H1 (cell line): ENCODE results near the gene ZBTB7B. TPM values are rescaled to one million over a fixed set of nuclear protein-coding genes. Genes with fewer than 3 reads are reported as not detected.

ENCODE experiments used
- CTCF ChIA-PET: fragments of 300-600 bp; sonication (Branson Sonifier 250); formaldehyde crosslinking; loops from one replicate; lab custom pipeline; 2021; ENCODE audit not compliant: partially characterized antibody; lab: Charles Lee
- POLR2A ChIA-PET: fragments of 300-600 bp; sonication (Branson Sonifier 250); formaldehyde crosslinking; loops from one replicate; lab custom pipeline; 2021; ENCODE audit warnings: inconsistent platforms; ENCODE audit not compliant: partially characterized antibody; lab: Charles Lee
- DNase-seq, 2 experiments: peaks; one replicate each; pipeline versions ENCODE4 v3.0.0 to v3.0.0-alpha.2; 2010 to 2022; ENCODE audit warnings: low spot score in 2 of 2, low read depth in 1 of 2, mixed read lengths in 1 of 2
- FAIRE-seq: peaks from 2 replicates; lab custom pipeline; 2011; peaks lifted over from hg19 to GRCh38; lab: Jason Lieb, UNC
- H2AFZ ChIP-seq: 2 replicates; pipeline ENCODE4 v1.8.1; 2012; ENCODE audit warnings: low read length, inconsistent platforms
- H2AK5ac ChIP-seq: 2 replicates; pipeline ENCODE4 v1.6.1; 2013; ENCODE audit warnings: low read depth, low read length
- H2BK120ac ChIP-seq: replicated peaks from 2 replicates; pipeline ENCODE3; 2013; ENCODE audit warnings: low read depth, low read length, inconsistent platforms
- H2BK12ac ChIP-seq: 2 replicates; pipeline ENCODE4 v1.6.1; 2013; ENCODE audit warnings: low read depth, low read length
- H2BK15ac ChIP-seq: 2 replicates; pipeline ENCODE4 v1.6.1; 2013; ENCODE audit warnings: low read length
- H2BK20ac ChIP-seq: 2 replicates; pipeline ENCODE4 v1.6.1; 2013; ENCODE audit warnings: low read length
- H2BK5ac ChIP-seq: 2 replicates; pipeline ENCODE4 v1.6.1; 2013; ENCODE audit warnings: low read depth, low read length
- H3K14ac ChIP-seq: 2 replicates; pipeline ENCODE4 v1.6.1; 2013; ENCODE audit warnings: inconsistent platforms; ENCODE audit not compliant: insufficient read length
- H3K18ac ChIP-seq: 2 replicates; pipeline ENCODE4 v1.6.1; 2013; ENCODE audit warnings: low read length; ENCODE audit errors: extremely low read depth
- H3K23ac ChIP-seq: 2 replicates; pipeline ENCODE4 v1.6.1; 2013; ENCODE audit warnings: inconsistent platforms; ENCODE audit not compliant: insufficient read length
- H3K23me2 ChIP-seq: 2 replicates; pipeline ENCODE4 v1.6.1; 2013; ENCODE audit warnings: low read depth, low read length
- H3K27ac ChIP-seq: 2 replicates; pipeline ENCODE4 v1.6.1; 2011; ENCODE audit warnings: low read depth, low read length, inconsistent platforms
- H3K27me3 ChIP-seq, 4 experiments: replicated peaks in 1 of 4; 1 replicate in 1 of 4; 2 replicates in 3 of 4; pipeline versions ENCODE4 v1.6.1 to v1.8.1; 2011 to 2013; ENCODE audit warnings: low read length in 3 of 4, mild to moderate bottlenecking in 3 of 4, inconsistent platforms in 2 of 4, mixed read lengths in 2 of 4, moderate library complexity in 1 of 4; ENCODE audit not compliant: control insufficient read depth in 3 of 4, insufficient read depth in 3 of 4; ENCODE audit errors: extremely low read depth in 1 of 4
- H3K36me3 ChIP-seq, 4 experiments: 2 replicates each; pipeline versions ENCODE4 v1.6.1 to v1.8.1; 2011 to 2013; ENCODE audit warnings: mild to moderate bottlenecking in 4 of 4, low read length in 3 of 4, moderate library complexity in 2 of 4, control low read depth in 1 of 4, inconsistent platforms in 1 of 4; ENCODE audit not compliant: insufficient read depth in 4 of 4, control insufficient read depth in 2 of 4
- H3K4ac ChIP-seq: replicated peaks from 2 replicates; pipeline ENCODE3; 2013; ENCODE audit warnings: low read length, low read depth, mixed read lengths, inconsistent platforms; ENCODE audit not compliant: insufficient read length
- H3K4me1 ChIP-seq, 4 experiments: replicated peaks in 1 of 4; 1 replicate in 1 of 4; 2 replicates in 3 of 4; pipeline versions ENCODE4 v1.6.1 to v1.8.1; 2011 to 2013; ENCODE audit warnings: low read length in 3 of 4, inconsistent platforms in 2 of 4, mixed read lengths in 1 of 4; ENCODE audit not compliant: insufficient read depth in 4 of 4, control insufficient read depth in 3 of 4
- H3K4me2 ChIP-seq, 2 experiments: 2 replicates each; pipeline versions ENCODE4 v1.6.1 to v1.8.1; 2011 to 2013; ENCODE audit warnings: low read depth in 2 of 2, low read length in 2 of 2, control low read depth in 1 of 2, inconsistent platforms in 1 of 2, mild to moderate bottlenecking in 1 of 2; ENCODE audit not compliant: insufficient read depth in 1 of 2
- H3K4me3 ChIP-seq, 4 experiments: fragments of 200-600, 300-600 bp in 1 of 4; sonication (generic), shearing (Covaris generic), sonication (Bioruptor Twin) in 1 of 4; 2 replicates each; pipeline versions ENCODE4 v1.5.1 to v1.8.1; 2011 to 2016; ENCODE audit warnings: low read length in 4 of 4, low read depth in 3 of 4, control low read depth in 2 of 4, inconsistent platforms in 2 of 4, mild to moderate bottlenecking in 2 of 4, mixed read lengths in 1 of 4, moderate library complexity in 1 of 4; ENCODE audit not compliant: insufficient read depth in 2 of 4; ENCODE audit errors: extremely low read depth in 1 of 4
- H3K56ac ChIP-seq: replicated peaks from 2 replicates; pipeline ENCODE3; 2013; ENCODE audit warnings: low read depth, mild to moderate bottlenecking, mixed read lengths, low read length, inconsistent platforms; ENCODE audit not compliant: insufficient read length
- H3K79me1 ChIP-seq: 2 replicates; pipeline ENCODE4 v1.6.1; 2013; ENCODE audit warnings: low read depth, low read length, control low read depth
- H3K79me2 ChIP-seq, 2 experiments: 2 replicates each; pipeline versions ENCODE4 v1.6.1 to v1.8.1; 2012 to 2013; ENCODE audit warnings: low read length in 2 of 2, mild to moderate bottlenecking in 2 of 2, inconsistent platforms in 1 of 2; ENCODE audit not compliant: insufficient read depth in 2 of 2, control insufficient read depth in 1 of 2
- H3K9ac ChIP-seq, 4 experiments: replicated peaks in 1 of 4; 1 replicate in 1 of 4; 2 replicates in 3 of 4; pipeline versions ENCODE4 v1.6.1 to v1.8.1; 2011 to 2013; ENCODE audit warnings: low read depth in 3 of 4, low read length in 3 of 4, control low read depth in 2 of 4, mild to moderate bottlenecking in 2 of 4, moderate library complexity in 2 of 4, inconsistent platforms in 1 of 4; ENCODE audit errors: extremely low read depth in 1 of 4
- H3K9me3 ChIP-seq, 2 experiments: 2 replicates each; pipeline versions ENCODE4 v1.6.1 to v1.8.1; 2012 to 2013; ENCODE audit warnings: mild to moderate bottlenecking in 2 of 2, moderate library complexity in 2 of 2, control low read depth in 1 of 2, inconsistent platforms in 1 of 2, low read depth in 1 of 2, low read length in 1 of 2, mixed read lengths in 1 of 2; ENCODE audit not compliant: insufficient read depth in 2 of 2
- H4K20me1 ChIP-seq, 2 experiments: replicated peaks in 1 of 2; 2 replicates each; pipeline versions ENCODE3 to v1.8.1; 2011 to 2013; ENCODE audit warnings: inconsistent platforms in 2 of 2, low read length in 2 of 2, mild to moderate bottlenecking in 1 of 2; ENCODE audit not compliant: insufficient read depth in 2 of 2, control insufficient read depth in 1 of 2
- H4K5ac ChIP-seq: 2 replicates; pipeline ENCODE4 v1.6.1; 2013; ENCODE audit warnings: low read length, low read depth, mixed read lengths, inconsistent platforms; ENCODE audit not compliant: insufficient read length
- H4K8ac ChIP-seq: 2 replicates; pipeline ENCODE4 v1.8.0; 2013; ENCODE audit warnings: mild to moderate bottlenecking, moderate library complexity, low read length, inconsistent platforms; ENCODE audit not compliant: insufficient read depth; ENCODE audit errors: extremely low read depth
- H4K91ac ChIP-seq: replicated peaks from 2 replicates; pipeline ENCODE3; 2013; ENCODE audit warnings: low read length, mixed read lengths, inconsistent platforms; ENCODE audit not compliant: insufficient read length
- HDAC6 ChIP-seq: IDR thresholded peaks from one replicate; pipeline ENCODE4 v1.7.1; 2012; ENCODE audit warnings: low read depth, mild to moderate bottlenecking, inconsistent platforms, low read length, moderate library complexity
- KDM4A ChIP-seq: IDR thresholded peaks from one replicate; pipeline ENCODE4 v1.7.1; 2012; ENCODE audit warnings: low read depth, mild to moderate bottlenecking, moderate library complexity, low read length, inconsistent platforms; ENCODE audit not compliant: severe bottlenecking
- POLR2AphosphoS5 ChIP-seq: IDR thresholded peaks from 2 replicates; pipeline ENCODE4 v1.6.1; 2011; ENCODE audit warnings: low read depth, low read length
- RXRA ChIP-seq: IDR thresholded peaks from 2 replicates; pipeline ENCODE4 v1.6.1; 2011; ENCODE audit warnings: low read depth, mild to moderate bottlenecking, low read length, moderate library complexity; ENCODE audit not compliant: insufficient read depth
- WGBS, 2 experiments: shearing (Covaris generic) in 1 of 2; methylation state at CpG; one replicate each; pipeline versions ENCODE4 v1.1.6 to v1.1.7; 2013 to 2015; ENCODE audit warnings: low lambda C conversion rate in 2 of 2, mixed read lengths in 2 of 2, inconsistent platforms in 1 of 2, low coverage in 1 of 2, missing lambda C conversion rate in 1 of 2; ENCODE audit not compliant: insufficient replicate concordance in 2 of 2, insufficient coverage in 1 of 2, insufficient read length in 1 of 2; ENCODE audit errors: extremely low coverage in 1 of 2, missing lambda C conversion rate in 1 of 2; 5-methylcytosine and 5-hydroxymethylcytosine counted together
- long read RNA-seq, 2 experiments: library from RNA in 1 of 2; library from capped mRNA in 1 of 2; stranded (forward); transcript quantifications; one replicate each; pipeline ENCODE4 v2.0.0, GENCODE V29; 2021; ENCODE audit warnings: inconsistent platforms in 1 of 2
- polyA minus RNA-seq, 3 experiments: library from RNA; depleted of rRNA, polyadenylated mRNA; stranded (reverse); fragments of >200 nt; gene quantifications; 1 replicate in 2 of 3; 2 replicates in 1 of 3; pipeline ENCODE4 v1.2.3, GENCODE V29; 2011
- polyA plus RNA-seq, 7 experiments: library from polyadenylated mRNA; depleted of rRNA in 3 of 7; stranded (reverse) in 5 of 7; unstranded in 2 of 7; fragments of >200 nt in 5 of 7; fragments of 200-250 nt in 2 of 7; gene quantifications; 1 replicate in 5 of 7; 2 replicates in 1 of 7; 4 replicates in 1 of 7; pipeline versions ENCODE4 v1.2.1 to v1.2.3, GENCODE V29; 2011 to 2013; ENCODE audit warnings: missing spikeins in 2 of 7, mixed read lengths in 2 of 7
- total RNA-seq: library from RNA; stranded (reverse); fragmentation: NEBNext Ultra II Directional; extraction: Animal tissue kit (Norgen Biotek cat#: 25700); gene quantifications from 2 replicates; pipeline ENCODE4 v1.2.1, GENCODE V29; 2021

The ZBTB7B gene
- total RNA-seq (22.1 and 24.5 TPM in 2 replicates), polyA plus RNA-seq (2011; rRNA removed) (36.9 and 38.3 TPM in 2 replicates), polyA minus RNA-seq (2011; rRNA and poly(A)+ RNA removed) (16.1 and 19.4 TPM in 2 replicates)
- 28.7 TPM for polyA plus RNA-seq (2011; cell fraction: cytosol; rRNA removed)
- polyA plus RNA-seq (2011; cell fraction: nucleus; rRNA removed) = 38.2 TPM
- polyA plus RNA-seq (2012, experiment 1 of 2) = 11.5 to 24.0 TPM (median 20.2 TPM) in 4 replicates
- 15.2 TPM for polyA plus RNA-seq (2012, experiment 2 of 2)
- polyA plus RNA-seq (2013, experiment 1 of 2) = 8.9 TPM
- polyA plus RNA-seq (2013, experiment 2 of 2) = 9.4 TPM
- 22.2 TPM for polyA minus RNA-seq (2011; cell fraction: cytosol; rRNA and poly(A)+ RNA removed)
- 19.9 TPM for polyA minus RNA-seq (2011; cell fraction: nucleus; rRNA and poly(A)+ RNA removed)
- long read RNA-seq, experiment 1, partial matches to known transcripts = 0 of 7 reads
- long read RNA-seq, experiment 1, other reads (novel, unspliced or antisense) = 6 of 7 reads
- long read RNA-seq, experiment 2 = 0 reads

DNA sequence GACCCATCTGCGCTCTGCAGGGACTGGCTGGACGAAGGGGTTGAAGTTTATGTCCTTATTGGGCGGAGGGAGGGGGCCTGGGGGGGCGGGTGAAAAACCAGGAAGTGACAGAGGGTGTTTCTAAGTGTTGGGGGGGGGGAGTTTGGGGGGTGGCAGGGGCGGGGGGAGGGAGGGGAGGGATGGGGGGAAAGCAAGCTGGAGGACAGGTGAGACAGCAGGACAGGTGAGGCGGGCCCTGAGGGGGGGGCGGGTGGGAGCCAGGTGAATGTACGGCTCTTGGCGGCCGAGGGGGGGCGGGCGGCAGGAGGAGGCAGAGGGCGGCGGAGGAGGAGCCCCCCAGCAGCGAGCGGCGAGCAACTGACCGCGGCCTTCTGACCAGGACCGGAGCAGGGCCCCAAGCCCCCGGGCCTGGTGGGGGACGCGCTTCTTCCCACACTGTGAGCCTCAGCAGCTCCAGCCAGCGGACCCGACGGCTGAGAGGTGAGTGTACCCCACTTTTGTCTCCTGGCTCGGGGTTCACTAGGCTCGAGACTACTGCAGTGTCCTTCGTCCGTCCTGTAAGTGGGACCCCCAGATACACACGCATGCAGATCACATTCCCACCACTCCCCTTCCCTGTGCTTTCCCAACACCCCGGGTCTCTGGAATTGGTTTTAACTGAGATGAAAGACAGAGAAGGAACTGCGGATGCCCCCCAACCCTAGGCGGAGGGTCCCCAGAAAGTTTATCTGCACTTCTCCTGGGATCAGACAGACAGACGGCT is at the start of gene ZBTB7B:
TSS of gene ZBTB7B (plus strand) at position 339 of the 763 bp plus-strand sequence. CDS start 11,859 bp downstream, outside the sequence.
- no peak within 1 kb of the TSS; the same call in 1 of the 2 replicates for H2BK15ac ChIP-seq
- H2BK120ac ChIP-seq = peak within 1 kb of the TSS; percentile 51
- H3K36me3 ChIP-seq = peaks cover 0 to 2% (median 0%) of the 10 kb centered on the region in 4 experiments; a peak in 2 of 8 replicates
- H4K20me1 ChIP-seq = peaks cover 0 to 15% of the 10 kb centered on the region in 2 experiments
- H3K4ac ChIP-seq = peak within 1 kb of the TSS; percentile 62
- H4K8ac ChIP-seq = peak within 1 kb of the TSS; percentile 60
- H4K5ac ChIP-seq = peak within 1 kb of the TSS; percentile 83
- peak within 1 kb of the TSS; percentile 79 to 93 for H3K4me2 ChIP-seq
- H3K23me2 ChIP-seq = peaks cover 18% of the 10 kb centered on the region; the same call in 1 of the 2 replicates
- FAIRE-seq = no peak
- peak within 1 kb of the TSS; percentile 48; the same call in 1 of the 2 replicates for H3K27ac ChIP-seq
- peak within 1 kb of the TSS; percentile 87 to 99 (median 90) for H3K4me3 ChIP-seq
- H3K27me3 ChIP-seq = no peaks in the 10 kb centered on the region
- POLR2A ChIA-PET = interaction anchor here (0.6 to 42.8 kb wide), 6 partner anchors 13 to 194 kb away, joined by 3 to 702 read pairs (median 66); partner anchors contain the start of genes CKS1B, FLAD1, PBXIP1 and PYGO2
- peak within 1 kb of the TSS; percentile 11 for H3K14ac ChIP-seq
- H3K56ac ChIP-seq = peak within 1 kb of the TSS; percentile 90
- no peak for DNase-seq
- peak within 1 kb of the TSS; percentile 94 for H4K91ac ChIP-seq
- peak within 1 kb of the TSS; percentile 92 for H2BK5ac ChIP-seq
- peak within 1 kb of the TSS; percentile 98; the same call in 1 of the 2 replicates for H2BK20ac ChIP-seq
- H3K18ac ChIP-seq = peak within 1 kb of the TSS; percentile 93
- peak within 1 kb of the TSS; percentile 80 for H2BK12ac ChIP-seq
- no peak within 1 kb of the TSS for H3K23ac ChIP-seq
- TF ChIP-seq KDM4A (peak; percentile 45), HDAC6 (no peak), POLR2AphosphoS5 (no peak), RXRA (no peak)
- H3K79me2 ChIP-seq = peaks cover 0 to 46% of the 10 kb centered on the region in 2 experiments; a peak in 3 of 4 replicates
- H3K9me3 ChIP-seq = no peaks in the 10 kb centered on the region
- peaks cover 13% of the 10 kb centered on the region for H3K79me1 ChIP-seq
- H3K4me1 ChIP-seq = peaks cover 6 to 20% (median 15%) of the 10 kb centered on the region in 4 experiments
- no peak within 1 kb of the TSS for H2AK5ac ChIP-seq
- no peak within 1 kb of the TSS for H2AFZ ChIP-seq
- peak within 1 kb of the TSS; percentile 40 to 52 (median 48); a peak in 6 of 7 replicates for H3K9ac ChIP-seq
- 0% methylated on average over 9 of the region's 35 CpGs; no CpG with 5 or more reads in 1 of the 2 experiments for WGBS, 2 experiments
- CTCF ChIA-PET = interaction anchor here (1.0 to 14.0 kb wide), 8 partner anchors 12 to 204 kb away, joined by 3 to 258 read pairs (median 4); partner anchors contain the start of genes EFNA4 and PYGO2
